ENCODE results near the gene TMEM179B. TPM values are rescaled to one million over a fixed set of nuclear protein-coding genes. Genes with fewer than 3 reads are reported as not detected.

TMEM179B gene
- total and polyA plus RNA-seq, 9 of the 15 experiments (the other 6 are each of a cell fraction or from before 2014, with no cell fraction given) = 27.7 to 105 (median 37.0) TPM

- peak; percentile 90 to 95 for TF ChIP-seq MNT (conservative IDR thresholded peaks at IDR 0.05)
- no peak for TF ChIP-seq ETV6 (IDR thresholded peaks at IDR 0.05; ENCODE audit: borderline replicate concordance in 1 of 2, low read depth in 2 of 2, low read length in 1 of 2)
- no peak for TF ChIP-seq ETV6 (CRISPR knock-in tag; IDR thresholded peaks at IDR 0.05; ENCODE audit: borderline replicate concordance)
- no peak for TF ChIP-seq RFX1 (IDR thresholded peaks at IDR 0.05)
- TF ChIP-seq GATAD2B (IDR thresholded peaks at IDR 0.05; ENCODE audit: borderline replicate concordance) = no peak
- 0 out of 2 replicates have a peak, but pooled peaks have one; percentile 20 for TF ChIP-seq SMAD4 (CRISPR knock-in tag; conservative IDR thresholded peaks at IDR 0.05)
- no peak for TF ChIP-seq KLF10 (CRISPR knock-in tag; IDR thresholded peaks at IDR 0.05)
- 0 out of 2 replicates have a peak, but pooled peaks have one; percentile 10 for TF ChIP-seq SMC3 (conservative IDR thresholded peaks at IDR 0.05; ENCODE audit: insufficient read depth, low read depth, low read length)
- TF ChIP-seq CREM (IDR thresholded peaks at IDR 0.05; ENCODE audit: low read depth) = peak; percentile 32
- no peak for TF ChIP-seq PKNOX1 (IDR thresholded peaks at IDR 0.05)
- TF ChIP-seq GATA2 (CRISPR knock-in tag; IDR thresholded peaks at IDR 0.05) = no peak
- TF ChIP-seq ZHX1 (conservative IDR thresholded peaks at IDR 0.05; ENCODE audit: low read length) = no peak
- TF ChIP-seq EP400 (IDR thresholded peaks at IDR 0.05) = peak; percentile 91
- TF ChIP-seq ZNF23 (CRISPR knock-in tag; IDR thresholded peaks at IDR 0.05) = no peak
- peak; percentile 84 for TF ChIP-seq CHD4 (IDR thresholded peaks at IDR 0.05; ENCODE audit: insufficient read depth, insufficient replicate concordance, low read depth, low read length, poor library complexity, severe bottlenecking)
- TF ChIP-seq NRF1 (conservative IDR thresholded peaks at IDR 0.05 in 1 of 2, IDR thresholded peaks at IDR 0.05 in 1 of 2) = peak; percentile 85 to 87
- TF ChIP-seq SREBF2 (CRISPR knock-in tag; IDR thresholded peaks at IDR 0.05) = no peak
These were observed 15.8 kb upstream of the TMEM179B start, which contains the start of gene TAF6L (continued) for GRCh38 chr11:62771144-62772021.
